Transverse colon (tissue), 4 donors: ENCODE data around the gene RAB40B.

Source experiments
- CTCF ChIP-seq, 5 experiments: fragments of 200-600 bp in 3 of 5; fragments of 450-650 bp in 2 of 5; sonication (generic) in 3 of 5; IDR thresholded peaks; 1 replicate in 2 of 5; 2 replicates in 3 of 5; pipeline ENCODE4 v1.5.1; 2016 to 2017; ENCODE audit warnings: antibody characterized with exemption in 5 of 5, inconsistent platforms in 3 of 5, mild to moderate bottlenecking in 2 of 5, moderate library complexity in 1 of 5
- EP300 ChIP-seq: sonication (generic); formaldehyde crosslinking; IDR thresholded peaks from one replicate; pipeline ENCODE4 v1.6.1; 2017; ENCODE audit warnings: antibody characterized with exemption, low read depth
- POLR2A ChIP-seq: fragments of 450-650 bp; IDR thresholded peaks from one replicate; pipeline ENCODE4 v1.6.1; 2016; ENCODE audit warnings: antibody characterized with exemption, mild to moderate bottlenecking, moderate library complexity
- POLR2AphosphoS5 ChIP-seq, 3 donors: sonication (generic); formaldehyde crosslinking; IDR thresholded peaks; one replicate each; pipeline ENCODE4 v1.6.1; 2016; ENCODE audit warnings: antibody characterized with exemption in 3 of 3

DNA sequence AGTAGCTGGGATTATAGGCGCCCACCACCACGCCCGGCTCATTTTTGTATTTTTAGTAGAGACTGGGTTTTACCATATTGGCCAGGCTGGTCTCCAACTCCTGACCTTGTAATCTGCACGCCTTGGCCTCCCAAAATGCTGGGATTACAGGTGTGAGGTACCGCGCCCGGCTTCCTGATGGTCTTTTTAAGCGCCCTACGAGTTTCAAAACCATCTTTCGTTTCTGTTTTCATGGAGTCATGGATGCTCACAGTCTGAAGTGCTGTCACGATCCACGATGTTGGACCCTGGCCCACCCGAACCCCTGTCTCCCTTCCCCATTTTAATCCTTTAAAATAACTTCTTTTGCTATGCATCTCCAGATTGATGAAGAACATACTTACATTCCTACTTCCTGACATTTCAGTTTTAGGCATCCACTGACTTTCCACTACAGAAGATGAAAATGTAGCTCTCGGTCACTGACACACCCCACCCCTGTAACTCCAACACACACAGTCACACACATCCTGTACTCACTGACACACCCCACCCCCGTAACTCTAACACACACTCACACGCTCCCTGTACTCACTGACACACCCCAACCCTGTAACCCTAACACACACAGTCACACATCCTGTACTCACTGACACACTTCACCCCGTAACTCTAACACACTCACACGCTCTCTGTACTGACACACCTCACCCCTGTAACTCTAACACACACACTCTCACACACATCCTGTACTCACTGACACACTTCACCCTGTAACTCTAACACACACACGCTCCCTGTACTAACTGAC, 27.6 kb downstream of the RAB40B start:
- no peak for TF ChIP-seq CTCF (IDR thresholded peaks at IDR 0.05)
- no peak for TF ChIP-seq EP300
- no peak for TF ChIP-seq POLR2A
- no peak for TF ChIP-seq POLR2AphosphoS5 (IDR thresholded peaks at IDR 0.05)
